BLaER1 (cell line): ENCODE measurements around the gene NFATC1.

Source experiments
- H3K27ac ChIP-seq: shearing (Covaris generic); formaldehyde crosslinking; 2 replicates; pipeline ENCODE4 v1.8.1; 2022
- H3K27me3 ChIP-seq: shearing (Covaris generic); formaldehyde crosslinking; 2 replicates; pipeline ENCODE4 v1.8.1; 2022
- H3K36me3 ChIP-seq: shearing (Covaris generic); formaldehyde crosslinking; 2 replicates; pipeline ENCODE4 v1.8.1; 2022
- H3K4me1 ChIP-seq: shearing (Covaris generic); formaldehyde crosslinking; 2 replicates; pipeline ENCODE4 v1.8.1; 2022
- H3K4me2 ChIP-seq: shearing (Covaris generic); formaldehyde crosslinking; 2 replicates; pipeline ENCODE4 v1.8.1; 2022
- H3K4me3 ChIP-seq: shearing (Covaris generic); formaldehyde crosslinking; 2 replicates; pipeline ENCODE4 v1.8.1; 2022
- H3K9ac ChIP-seq: shearing (Covaris generic); formaldehyde crosslinking; 2 replicates; pipeline ENCODE4 v1.8.1; 2022
- H3K9me3 ChIP-seq: shearing (Covaris generic); formaldehyde crosslinking; 2 replicates; pipeline ENCODE4 v1.8.1; 2022
- H4K20me1 ChIP-seq: shearing (Covaris generic); formaldehyde crosslinking; 2 replicates; pipeline ENCODE4 v1.8.1; 2022
- Cebpa-rat ChIP-seq: shearing (Covaris generic); IDR thresholded peaks from 2 replicates; pipeline ENCODE4 v1.8.1; 2022

Gene NFATC1

DNA sequence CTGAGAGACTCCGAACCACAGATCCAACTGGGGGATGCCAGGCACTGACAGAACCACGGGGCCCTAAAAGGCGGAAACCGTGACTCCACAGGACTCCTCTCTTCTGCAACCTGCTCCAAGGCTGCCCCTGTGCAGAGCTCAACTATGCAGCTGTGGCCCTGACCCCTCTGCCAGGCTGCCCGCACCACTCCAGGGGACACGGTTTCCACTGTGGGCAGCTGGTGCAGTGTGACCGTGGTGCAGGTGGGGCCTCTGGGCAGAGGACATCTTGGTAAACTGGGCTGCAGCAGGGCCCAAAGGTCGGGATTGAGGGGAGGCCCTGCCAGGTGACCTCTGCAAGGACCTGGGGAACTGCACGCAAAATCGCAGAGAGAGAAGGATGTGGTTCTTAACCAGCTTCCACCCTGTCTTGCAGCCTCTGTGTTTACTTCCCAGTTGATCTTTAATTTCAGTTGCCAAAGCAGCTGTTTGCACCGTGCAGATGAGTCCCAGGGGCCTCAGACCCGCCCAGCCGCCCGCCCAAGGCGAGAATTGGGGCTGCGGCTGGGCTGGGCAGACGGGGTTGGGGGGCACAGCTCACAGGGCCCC, 179.3 kb downstream of the NFATC1 start:
- Histone ChIP-seq H3K4me1 (peaks cover 67% of the 10 kb centered on the region), H4K20me1 (no peaks in the 10 kb centered on the region), H3K27ac (peak overlapping the region; percentile 73), H3K4me2 (peak overlapping the region; percentile 94), H3K36me3 (no peaks in the 10 kb centered on the region; the same call in 1 of the 2 replicates), H3K9ac (peak overlapping the region; percentile 66), H3K9me3 (peaks cover 31% of the 10 kb centered on the region), H3K27me3 (no peaks in the 10 kb centered on the region), H3K4me3 (peak overlapping the region; percentile 27; the same call in 1 of the 2 replicates)
- no peak for TF ChIP-seq Cebpa-rat

DNA sequence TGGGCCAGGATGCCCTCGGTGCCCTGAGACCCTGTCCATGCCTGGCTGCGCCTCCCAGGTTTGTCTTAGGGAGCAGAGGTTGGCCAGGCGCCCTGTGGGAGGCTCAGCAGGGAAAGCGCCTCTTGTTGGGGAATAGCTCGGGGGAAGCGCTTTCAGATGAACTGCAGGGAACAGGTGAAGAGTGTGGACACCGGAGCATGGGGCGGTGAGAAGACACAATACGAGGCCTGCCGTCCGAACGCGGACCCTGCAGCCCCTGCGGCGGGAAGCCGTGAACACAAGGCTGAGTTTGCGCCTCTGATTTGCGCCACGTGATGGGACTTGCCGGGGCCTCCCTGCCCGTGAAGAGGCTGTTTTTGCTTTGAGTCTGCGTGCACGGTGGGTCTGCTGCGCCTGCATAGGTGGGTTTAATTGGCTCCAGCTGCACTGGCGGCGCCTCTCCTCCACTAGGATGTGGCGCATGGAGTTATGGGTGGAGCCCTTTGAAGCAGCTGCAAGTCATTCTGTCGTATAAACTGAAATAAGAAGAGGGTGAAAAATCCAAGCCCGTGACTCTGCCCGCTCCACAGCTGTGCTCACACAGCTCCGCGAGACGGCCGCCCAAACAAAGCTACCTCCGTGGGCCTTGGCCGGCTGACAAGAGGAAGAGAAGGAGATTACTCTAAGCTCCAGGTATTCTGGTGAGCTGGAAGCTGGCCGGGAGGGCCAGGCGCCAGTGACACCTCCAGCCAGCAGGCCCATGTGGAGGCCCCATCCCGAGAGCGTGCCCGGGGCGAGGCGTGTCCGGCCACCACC, 180.4 kb downstream of the NFATC1 start:
- TF ChIP-seq Cebpa-rat = no peak

DNA sequence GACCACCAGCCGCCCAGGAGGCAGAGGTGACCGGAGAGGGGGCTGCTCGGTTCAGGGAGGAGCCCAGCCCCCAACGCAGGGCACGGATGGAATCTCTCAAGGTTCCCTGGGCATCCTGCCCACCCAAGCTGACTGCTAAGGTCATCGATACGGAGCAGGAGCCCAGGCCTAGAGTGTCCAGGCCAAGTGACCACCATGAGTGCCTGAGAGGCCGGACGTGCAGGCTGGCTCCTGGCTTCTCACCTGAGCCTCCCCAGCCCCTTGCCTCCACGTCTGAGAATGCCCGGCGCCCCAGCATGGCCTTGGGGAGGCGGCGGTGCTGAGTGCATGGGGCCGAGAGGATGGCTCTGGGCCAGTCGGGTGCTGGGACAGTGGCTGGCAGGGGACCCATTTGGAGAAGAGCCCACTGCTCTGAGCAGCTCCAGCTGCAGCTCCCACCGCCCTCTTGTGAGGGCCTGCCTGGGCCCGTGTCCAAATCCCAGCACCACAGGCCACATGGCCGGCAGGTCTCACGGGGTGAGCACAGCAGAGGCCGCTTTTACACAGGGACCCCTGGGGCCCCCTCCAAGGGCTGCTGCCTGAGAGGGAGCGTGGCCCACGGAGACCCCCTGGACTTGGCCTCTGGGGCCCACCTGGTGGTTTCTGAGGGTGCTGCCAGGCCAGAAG, 181.1 kb downstream of the NFATC1 start:
- TF ChIP-seq Cebpa-rat = no peak
- Histone ChIP-seq H3K4me1 (peaks cover 66% of the 10 kb centered on the region), H4K20me1 (no peaks in the 10 kb centered on the region)

More for the DNA sequence above, 180.4 kb downstream of the NFATC1 start:
- Histone ChIP-seq H3K4me3 (no peak overlapping the region), H3K4me2 (peak overlapping the region; percentile 94), H3K36me3 (no peaks in the 10 kb centered on the region; the same call in 1 of the 2 replicates), H3K27ac (peak overlapping the region; percentile 73), H3K4me1 (peaks cover 68% of the 10 kb centered on the region), H3K9me3 (peaks cover 31% of the 10 kb centered on the region), H4K20me1 (no peaks in the 10 kb centered on the region), H3K27me3 (no peaks in the 10 kb centered on the region), H3K9ac (no peak overlapping the region)

DNA sequence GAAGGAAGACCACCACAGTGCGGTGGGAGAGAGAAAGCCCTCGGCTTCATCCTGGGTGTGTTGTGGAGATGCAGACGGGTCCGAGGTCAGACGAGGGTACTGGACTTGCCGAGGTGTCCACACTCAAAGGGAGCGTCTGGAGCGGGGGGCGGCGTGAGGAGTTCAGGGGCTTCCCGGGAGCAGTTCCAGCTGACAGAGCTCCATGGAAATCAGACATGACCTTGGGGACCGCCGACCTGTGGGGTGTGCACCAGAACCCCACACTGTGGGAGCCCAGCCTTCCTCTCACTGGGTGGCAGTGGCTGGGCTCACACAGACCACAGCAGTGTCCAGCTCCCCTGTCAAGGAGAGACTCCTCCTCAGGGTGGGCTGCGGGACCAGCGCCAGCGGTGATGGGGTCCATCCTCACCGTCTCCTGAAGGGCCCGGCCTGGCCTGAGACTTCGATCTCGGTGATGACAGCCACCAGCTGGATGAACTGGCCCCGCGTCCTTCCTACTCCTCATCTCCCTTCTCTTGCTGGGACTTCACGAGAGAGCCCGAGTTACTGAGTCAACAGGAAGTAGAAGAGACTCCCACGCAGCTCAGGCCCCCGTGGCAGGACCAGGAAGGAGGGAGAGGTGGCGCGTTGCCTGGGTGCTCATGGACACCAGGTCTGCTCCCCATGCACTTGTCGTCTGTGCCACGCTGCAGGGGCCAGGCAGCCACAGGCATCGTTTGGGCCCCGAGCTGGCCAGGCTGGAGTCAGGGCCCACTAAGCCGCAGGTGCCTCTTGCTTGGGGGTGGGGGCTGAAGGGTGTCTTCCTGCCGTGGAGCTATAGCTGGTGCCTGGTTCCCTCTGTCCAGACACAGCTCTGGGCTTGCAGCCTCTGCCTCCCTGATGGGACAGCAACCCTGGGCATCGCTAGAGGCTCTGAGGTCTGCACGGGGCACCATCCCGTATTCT, 182.0 kb downstream of the NFATC1 start:
- peaks cover 66% of the 10 kb centered on the region for H3K4me1 ChIP-seq
- no peaks in the 10 kb centered on the region for H4K20me1 ChIP-seq
- peak overlapping the region; percentile 48; the same call in 1 of the 2 replicates for H3K9ac ChIP-seq
- no peak overlapping the region for H3K4me3 ChIP-seq
- peak overlapping the region; percentile 73 for H3K27ac ChIP-seq
- peaks cover 14% of the 10 kb centered on the region for H3K9me3 ChIP-seq
- no peaks in the 10 kb centered on the region for H3K36me3 ChIP-seq
- no peak for TF ChIP-seq Cebpa-rat
- peak overlapping the region; percentile 94 for H3K4me2 ChIP-seq
- no peaks in the 10 kb centered on the region for H3K27me3 ChIP-seq

More for the DNA sequence above, 181.1 kb downstream of the NFATC1 start:
- Histone ChIP-seq H3K9me3 (peaks cover 23% of the 10 kb centered on the region), H3K27me3 (no peaks in the 10 kb centered on the region), H3K4me2 (peak overlapping the region; percentile 94), H3K9ac (peak overlapping the region; percentile 48; the same call in 1 of the 2 replicates), H3K36me3 (no peaks in the 10 kb centered on the region; the same call in 1 of the 2 replicates), H3K4me3 (no peak overlapping the region), H3K27ac (peak overlapping the region; percentile 73)

DNA sequence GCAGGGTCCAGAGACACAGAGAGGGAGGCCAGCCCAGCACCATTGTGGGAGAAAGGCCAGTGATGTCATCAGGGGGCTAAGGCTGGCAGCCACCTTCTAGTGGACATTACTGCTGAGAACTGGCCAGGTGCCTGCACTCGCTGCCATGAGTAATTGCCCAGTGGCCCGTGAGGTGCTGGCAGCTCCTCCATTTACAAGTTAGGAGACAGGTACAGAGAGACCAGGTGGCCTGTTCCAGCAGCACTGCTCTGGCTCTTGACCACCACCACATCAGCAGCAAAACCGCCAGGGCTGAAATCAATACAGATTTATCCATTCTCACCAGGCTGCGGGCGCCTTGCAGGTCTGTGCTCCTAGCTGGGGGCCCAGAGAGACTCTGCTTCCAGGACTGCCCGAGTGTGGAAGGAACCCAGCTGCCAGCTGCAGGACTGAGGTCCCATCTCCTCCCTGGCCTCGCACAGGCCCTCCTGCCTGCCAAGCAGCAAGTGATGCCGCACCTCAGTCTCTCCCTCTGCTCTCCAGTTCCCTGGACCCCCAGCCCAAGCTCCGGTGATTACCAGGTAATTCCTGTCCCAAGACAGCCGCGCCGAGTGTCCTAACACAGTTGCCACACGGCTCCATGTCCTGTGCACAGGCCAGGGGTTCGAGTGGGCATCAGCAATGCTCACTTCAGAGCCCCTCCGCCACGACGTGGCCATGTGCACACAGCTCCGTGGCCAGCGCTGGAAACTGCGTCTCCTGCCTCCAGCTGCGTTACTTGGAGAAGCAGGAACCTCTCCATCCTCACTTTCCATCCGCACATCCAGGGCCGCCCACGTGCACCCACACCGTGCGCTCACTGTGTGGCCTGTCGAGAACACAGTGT, 182.9 kb downstream of the NFATC1 start:
- Histone ChIP-seq H3K4me1 (peaks cover 74% of the 10 kb centered on the region), H3K27ac (peak overlapping the region; percentile 73; the same call in 1 of the 2 replicates), H3K4me2 (peak overlapping the region; percentile 94), H3K9me3 (peaks cover 5% of the 10 kb centered on the region), H3K4me3 (no peak overlapping the region), H3K9ac (no peak overlapping the region), H3K27me3 (no peaks in the 10 kb centered on the region), H3K36me3 (no peaks in the 10 kb centered on the region), H4K20me1 (no peaks in the 10 kb centered on the region)
- TF ChIP-seq Cebpa-rat = no peak
